Fibroblast of lung (primary cell): ENCODE results near the gene HOXA13.

Source experiments
- EZH2 ChIP-seq: IDR thresholded peaks from 2 replicates; pipeline ENCODE4 v1.5.1; 2012; ENCODE audit warnings: low read length, control low read depth, mild to moderate bottlenecking; ENCODE audit errors: missing control alignments
- TF ChIP-seq, protein P1 (sequence below), 2 donors: IDR thresholded peaks in 1 of 2; conservative IDR thresholded peaks in 1 of 2; 1 replicate in 1 of 2; 2 replicates in 1 of 2; pipeline ENCODE4 v1.5.1; 2011 to 2012; ENCODE audit warnings: low read length in 2 of 2, control low read depth in 1 of 2, inconsistent platforms in 1 of 2, low read depth in 1 of 2, mild to moderate bottlenecking in 1 of 2

DNA sequence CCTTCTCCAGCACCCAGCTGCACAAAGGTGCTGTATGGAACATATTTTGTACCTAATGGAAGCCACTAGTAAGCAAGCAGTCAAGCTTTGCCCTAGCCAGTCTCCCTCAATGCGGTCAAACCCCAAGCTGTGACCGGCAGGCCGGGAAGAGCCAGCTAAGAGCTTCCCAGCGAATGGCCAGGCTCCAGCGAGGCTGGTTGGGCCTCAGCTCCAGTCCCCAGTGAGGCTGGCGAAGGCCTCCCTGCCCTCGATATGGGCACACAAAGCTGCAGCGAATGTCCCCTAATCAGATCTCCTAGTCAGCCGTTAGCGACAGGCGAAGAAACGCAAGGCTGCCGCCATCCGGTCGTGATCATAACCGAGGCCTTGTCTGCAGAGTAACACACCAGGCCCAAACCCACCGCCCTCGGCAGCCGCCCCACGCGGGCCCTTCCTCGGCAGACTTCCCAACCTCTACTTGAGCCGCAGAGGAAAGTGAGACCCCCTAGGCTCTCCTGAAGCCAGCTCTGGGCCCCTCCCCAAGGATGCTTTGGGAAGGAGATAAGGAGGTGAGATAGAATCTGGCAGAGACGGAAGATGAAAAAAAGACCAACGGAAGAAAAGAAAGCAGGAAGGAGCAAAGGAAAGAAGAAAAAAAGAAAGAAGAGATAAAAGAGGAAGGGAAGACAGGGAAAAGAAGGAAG lies 31.5 kb downstream of the HOXA13 start:
- TF ChIP-seq, protein P1, sequence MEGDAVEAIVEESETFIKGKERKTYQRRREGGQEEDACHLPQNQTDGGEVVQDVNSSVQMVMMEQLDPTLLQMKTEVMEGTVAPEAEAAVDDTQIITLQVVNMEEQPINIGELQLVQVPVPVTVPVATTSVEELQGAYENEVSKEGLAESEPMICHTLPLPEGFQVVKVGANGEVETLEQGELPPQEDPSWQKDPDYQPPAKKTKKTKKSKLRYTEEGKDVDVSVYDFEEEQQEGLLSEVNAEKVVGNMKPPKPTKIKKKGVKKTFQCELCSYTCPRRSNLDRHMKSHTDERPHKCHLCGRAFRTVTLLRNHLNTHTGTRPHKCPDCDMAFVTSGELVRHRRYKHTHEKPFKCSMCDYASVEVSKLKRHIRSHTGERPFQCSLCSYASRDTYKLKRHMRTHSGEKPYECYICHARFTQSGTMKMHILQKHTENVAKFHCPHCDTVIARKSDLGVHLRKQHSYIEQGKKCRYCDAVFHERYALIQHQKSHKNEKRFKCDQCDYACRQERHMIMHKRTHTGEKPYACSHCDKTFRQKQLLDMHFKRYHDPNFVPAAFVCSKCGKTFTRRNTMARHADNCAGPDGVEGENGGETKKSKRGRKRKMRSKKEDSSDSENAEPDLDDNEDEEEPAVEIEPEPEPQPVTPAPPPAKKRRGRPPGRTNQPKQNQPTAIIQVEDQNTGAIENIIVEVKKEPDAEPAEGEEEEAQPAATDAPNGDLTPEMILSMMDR (conservative IDR thresholded peaks at IDR 0.05 in 1 of 2, IDR thresholded peaks at IDR 0.05 in 1 of 2; ENCODE audit: low read depth in 1 of 2, low read length in 2 of 2) = no peak
- no peak for TF ChIP-seq EZH2
